IMR-90 (cell line): Measurements from ENCODE around the gene RPGRIP1L. TPM values are rescaled to one million over a fixed set of nuclear protein-coding genes. Genes with fewer than 3 reads are reported as not detected.

Experiments used
- ATAC-seq: fragments of 200-7000 bp; cut with Tn5 transposase; 2 replicates; pipeline ENCODE4 v1.9.1; 2020; ENCODE audit warnings: low read depth, mild to moderate bottlenecking, moderate library complexity
- BruUV-seq: library from RNA; stranded (reverse); fragments of 400-500 nt; replicated peaks from 2 replicates; lab custom pipeline; 2021; lab: Mats Ljungman, UMichigan
- CTCF ChIA-PET: fragments of 300-600 bp; formaldehyde crosslinking; extraction: SDS; loops from one replicate; lab custom pipeline; 2021; ENCODE audit warnings: antibody characterized with exemption; lab: Yijun Ruan, JAX
- POLR2A ChIA-PET: fragments of 300-600 bp; sonication (Branson Sonifier 250); formaldehyde crosslinking; loops from one replicate; lab custom pipeline; 2022; ENCODE audit warnings: antibody characterized with exemption; ENCODE audit not compliant: unreplicated experiment; lab: Charles Lee
- DNase-seq: peaks from one replicate; pipeline ENCODE4 v3.0.0; 2013
- H2AFZ ChIP-seq: replicated peaks from 2 replicates; pipeline ENCODE3; 2013; ENCODE audit warnings: low read length, mild to moderate bottlenecking; ENCODE audit not compliant: poor library complexity
- H2AK5ac ChIP-seq: 2 replicates; pipeline ENCODE4 v1.6.1; 2013; ENCODE audit warnings: low read depth, low read length, inconsistent platforms
- H2AK9ac ChIP-seq: replicated peaks from 2 replicates; pipeline ENCODE3; 2013; ENCODE audit warnings: mild to moderate bottlenecking, low read depth, low read length, moderate library complexity; ENCODE audit not compliant: poor library complexity
- H2BK120ac ChIP-seq: 2 replicates; pipeline ENCODE4 v1.6.1; 2013; ENCODE audit warnings: low read depth, low read length, inconsistent platforms
- H2BK15ac ChIP-seq: 3 replicates; pipeline ENCODE4 v1.6.1; 2013; ENCODE audit warnings: low read depth, low read length, inconsistent platforms
- H2BK20ac ChIP-seq: 2 replicates; pipeline ENCODE4 v1.6.1; 2013; ENCODE audit warnings: low read depth, mild to moderate bottlenecking, inconsistent platforms, low read length, moderate library complexity
- H2BK5ac ChIP-seq: 2 replicates; pipeline ENCODE4 v1.6.1; 2013; ENCODE audit warnings: mild to moderate bottlenecking, low read depth, low read length, inconsistent platforms; ENCODE audit not compliant: poor library complexity, severe bottlenecking
- H3K14ac ChIP-seq: replicated peaks from 2 replicates; pipeline ENCODE4 v1.6.1; 2013; ENCODE audit warnings: low read depth, low read length, inconsistent platforms
- H3K18ac ChIP-seq: 2 replicates; pipeline ENCODE4 v1.6.1; 2013; ENCODE audit warnings: low read depth, low read length, control low read depth
- H3K23ac ChIP-seq: 2 replicates; pipeline ENCODE4 v1.6.1; 2013; ENCODE audit warnings: low read depth, low read length, inconsistent platforms
- H3K27ac ChIP-seq: 2 replicates; pipeline ENCODE4 v1.5.1; 2013; ENCODE audit warnings: mild to moderate bottlenecking, control low read depth, low read length; ENCODE audit not compliant: insufficient read depth
- H3K27me3 ChIP-seq: 2 replicates; pipeline ENCODE4 v1.6.1; 2013; ENCODE audit warnings: low read length; ENCODE audit not compliant: control insufficient read depth, insufficient read depth
- H3K36me3 ChIP-seq: 2 replicates; pipeline ENCODE4 v1.6.1; 2013; ENCODE audit warnings: low read length, mixed read lengths; ENCODE audit not compliant: control insufficient read depth, insufficient read depth
- H3K4ac ChIP-seq: 2 replicates; pipeline ENCODE4 v1.6.1; 2013; ENCODE audit warnings: low read depth, low read length, inconsistent platforms
- H3K4me1 ChIP-seq: 2 replicates; pipeline ENCODE4 v1.6.1; 2013; ENCODE audit warnings: low read length, mixed read lengths; ENCODE audit not compliant: control insufficient read depth, insufficient read depth
- H3K4me2 ChIP-seq: 2 replicates; pipeline ENCODE4 v1.6.1; 2013; ENCODE audit warnings: low read depth, mild to moderate bottlenecking, control low read depth, low read length, moderate library complexity
- H3K4me3 ChIP-seq: 2 replicates; pipeline ENCODE4 v1.5.1; 2013; ENCODE audit warnings: low read depth, mild to moderate bottlenecking, control low read depth, low read length, moderate library complexity; ENCODE audit not compliant: insufficient read depth
- H3K56ac ChIP-seq: 2 replicates; pipeline ENCODE4 v1.6.1; 2013; ENCODE audit warnings: low read length, inconsistent platforms; ENCODE audit not compliant: insufficient read depth; ENCODE audit errors: extremely low read depth
- H3K79me1 ChIP-seq, 2 experiments: 2 replicates each; pipeline ENCODE4 v1.6.1; 2013; ENCODE audit warnings: low read length in 2 of 2, inconsistent platforms in 1 of 2, low read depth in 1 of 2
- H3K9ac ChIP-seq: 2 replicates; pipeline ENCODE4 v1.6.1; 2013; ENCODE audit warnings: low read depth, low read length, control low read depth
- H3K9me1 ChIP-seq: 2 replicates; pipeline ENCODE4 v1.6.1; 2013; ENCODE audit warnings: low read length, inconsistent platforms; ENCODE audit not compliant: insufficient read depth
- H3K9me3 ChIP-seq: 2 replicates; pipeline ENCODE4 v1.6.1; 2013; ENCODE audit warnings: low read length; ENCODE audit not compliant: control insufficient read depth, insufficient read depth
- H4K20me1 ChIP-seq: 2 replicates; pipeline ENCODE4 v1.6.1; 2013; ENCODE audit warnings: low read length, inconsistent platforms; ENCODE audit not compliant: insufficient read depth
- H4K5ac ChIP-seq: 2 replicates; pipeline ENCODE4 v1.6.1; 2013; ENCODE audit warnings: mild to moderate bottlenecking, low read depth, low read length, control low read depth
- H4K8ac ChIP-seq, 2 experiments: 2 replicates each; pipeline ENCODE4 v1.6.1; 2013; ENCODE audit warnings: low read depth in 2 of 2, low read length in 2 of 2, control low read depth in 1 of 2, inconsistent platforms in 1 of 2
- H4K91ac ChIP-seq: 2 replicates; pipeline ENCODE4 v1.6.1; 2013; ENCODE audit warnings: low read depth, low read length, inconsistent platforms; ENCODE audit not compliant: insufficient read depth
- BHLHE40 ChIP-seq: fragments of 150-350 bp; IDR thresholded peaks from 2 replicates; pipeline ENCODE4 v1.6.1; 2016; ENCODE audit warnings: mild to moderate bottlenecking, low read depth, low read length
- CEBPB ChIP-seq: IDR thresholded peaks from 2 replicates; pipeline ENCODE4 v1.6.1; 2012; ENCODE audit warnings: low read depth, low read length, improper control_type of control experiment
- CHD1 ChIP-seq: IDR thresholded peaks from 2 replicates; pipeline ENCODE4 v1.6.1; 2012; ENCODE audit warnings: low read depth, low read length, improper control_type of control experiment
- ELK1 ChIP-seq: fragments of 150-350 bp; IDR thresholded peaks from 2 replicates; pipeline ENCODE4 v1.6.1; 2016; ENCODE audit warnings: low read depth, mild to moderate bottlenecking, low read length, moderate library complexity, borderline replicate concordance
- MXI1 ChIP-seq: IDR thresholded peaks from 2 replicates; pipeline ENCODE4 v1.6.1; 2012; ENCODE audit warnings: low read depth, mild to moderate bottlenecking, low read length, moderate library complexity, borderline replicate concordance
- NFE2L2 ChIP-seq: fragments of 150-350 bp; IDR thresholded peaks from 2 replicates; pipeline ENCODE4 v1.6.1; 2016; ENCODE audit warnings: low read depth, mild to moderate bottlenecking, low read length
- POLR2A ChIP-seq: IDR thresholded peaks from 2 replicates; pipeline ENCODE4 v1.6.1; 2012; ENCODE audit warnings: mild to moderate bottlenecking, low read depth, low read length
- SMC3 ChIP-seq: fragments of 150-350 bp; IDR thresholded peaks from 2 replicates; pipeline ENCODE4 v1.6.1; 2016; ENCODE audit warnings: low read depth, mild to moderate bottlenecking, antibody characterized with exemption, low read length, moderate library complexity
- WGBS, 2 experiments: methylation state at CpG; one replicate each; pipeline versions ENCODE4 v1.1.5 to v1.1.7; 2013; ENCODE audit warnings: missing lambda C conversion rate in 2 of 2; ENCODE audit not compliant: insufficient read length in 1 of 2; ENCODE audit errors: extremely low coverage in 2 of 2; 5-methylcytosine and 5-hydroxymethylcytosine counted together
- dilution Hi-C: fragments of 300-500 bp; cut with HindIII; formaldehyde crosslinking; loops from one replicate; pipeline ENCODE4 v1.14.3; 2018; ENCODE audit warnings: low sequenced_read_pairs; ENCODE audit not compliant: unreplicated experiment
- in situ Hi-C: fragments of 300-500 bp; cut with MboI; formaldehyde crosslinking; loops from 3 replicates; pipeline ENCODE4 v1.14.3; 2019; ENCODE audit warnings: low sequenced_read_pairs, inconsistent platforms, mixed read lengths
- intact Hi-C: fragments of 100-400 bp; cut with micrococcal nuclease; formaldehyde crosslinking; loops from 2 replicates; pipeline ENCODE4 v1.10.0; 2022
- polyA plus RNA-seq, 3 experiments: library from polyadenylated mRNA; depleted of rRNA; stranded (reverse); fragments of >200 nt; gene quantifications; 2 replicates each; pipeline ENCODE4 v1.2.3, GENCODE V29; 2012; ENCODE audit warnings: low replicate concordance in 1 of 3
- total RNA-seq: library from RNA; depleted of rRNA; stranded (reverse); fragments of >200 nt; gene quantifications from 2 replicates; pipeline ENCODE4 v1.2.3, GENCODE V29; 2012

Gene RPGRIP1L
- total and polyA plus RNA-seq, 2 of the 4 experiments (the other 2 are of a cell fraction) = 7.3 to 10.4 TPM

GRCh38 chr16:53558710-53559109 is 144.9 kb downstream of the RPGRIP1L start (continued):
- no peak for TF ChIP-seq CEBPB

GRCh38 chr16:53556521-53556920 is 147.1 kb downstream of the RPGRIP1L start:
- Histone ChIP-seq H2AK5ac (no peak overlapping the region), H2BK20ac (no peak overlapping the region), H2BK15ac (no peak overlapping the region), H3K9me3 (no peaks in the 10 kb centered on the region), H3K18ac (no peak overlapping the region), H2BK5ac (no peak overlapping the region), H4K91ac (no peak overlapping the region), H3K79me1 (no peaks in the 10 kb centered on the region), H3K9me1 (no peaks in the 10 kb centered on the region), H2AFZ (no peak overlapping the region), H2BK120ac (no peak overlapping the region), H2AK9ac (no peak overlapping the region), H3K14ac (no peak overlapping the region), H3K56ac (no peak overlapping the region), H3K4ac (no peak overlapping the region), H3K4me3 (no peak overlapping the region), H3K9ac (no peak overlapping the region), H4K8ac (no peak overlapping the region), H3K23ac (no peak overlapping the region), H4K20me1 (no peaks in the 10 kb centered on the region), H3K4me2 (no peak overlapping the region), H4K5ac (no peak overlapping the region), H3K4me1 (no peaks in the 10 kb centered on the region), H3K27me3 (peaks cover 26% of the 10 kb centered on the region), H3K36me3 (no peaks in the 10 kb centered on the region), H3K27ac (no peak overlapping the region)
- CTCF ChIA-PET = no interaction called here
- BruUV-seq = no TSS peak
- POLR2A ChIA-PET = no interaction called here
- ATAC-seq = no peak
- dilution Hi-C loops = no loop called here
- intact Hi-C loops = loop anchor here (10.0 kb wide), 1 partner anchor 738 kb away; no protein-coding TSS in a partner anchor
- TF ChIP-seq CEBPB = no peak
- TF ChIP-seq ELK1 = no peak
- TF ChIP-seq MXI1 = no peak
- no peak for TF ChIP-seq BHLHE40
- TF ChIP-seq NFE2L2 = no peak
- no peak for TF ChIP-seq POLR2A
- TF ChIP-seq CHD1 = no peak
- TF ChIP-seq SMC3 = no peak
- DNase-seq = no peak
- WGBS, 2 experiments = 93% methylated on average over 3 of the region's 8 CpGs; no CpG with 5 or more reads in 1 of the 2 experiments
- in situ Hi-C loops = loop anchor here (10.0 kb wide), 1 partner anchor 728 kb away; the partner anchor contains the start of gene IRX3
